Neural progenitor cell (in vitro differentiated cells): ENCODE measurements around the gene MAMSTR.

Source experiments
- CTCF ChIP-seq: fragments of 200-600 bp; sonication (generic); IDR thresholded peaks from 2 replicates; pipeline ENCODE4 v1.5.1; 2017; ENCODE audit warnings: antibody characterized with exemption, mild to moderate bottlenecking
- EZH2 ChIP-seq: fragments of 200-600 bp; sonication (generic); IDR thresholded peaks from 2 replicates; pipeline ENCODE4 v1.6.1; 2017; ENCODE audit warnings: antibody characterized with exemption, mild to moderate bottlenecking, moderate library complexity

- TF ChIP-seq CTCF: no peak
- TF ChIP-seq EZH2: no peak
Observed at GRCh38 chr19:48714759-48715675, 4.5 kb downstream of the MAMSTR start.
